GM10847 (cell line): ENCODE measurements around the gene GSK3A.

Experiments
- POLR2A ChIP-seq: IDR thresholded peaks from 2 replicates; pipeline ENCODE4 v1.6.1; 2011; ENCODE audit not compliant: insufficient read length; ENCODE audit errors: extremely low read depth

GSK3A gene

GRCh38 chr19:42284066-42284501 is 41.7 kb upstream of the GSK3A start:
- no peak for TF ChIP-seq POLR2A

GRCh38 chr19:42283188-42284065 is 41.0 kb upstream of the GSK3A start:
- TF ChIP-seq POLR2A, result peak; percentile 70

DNA sequence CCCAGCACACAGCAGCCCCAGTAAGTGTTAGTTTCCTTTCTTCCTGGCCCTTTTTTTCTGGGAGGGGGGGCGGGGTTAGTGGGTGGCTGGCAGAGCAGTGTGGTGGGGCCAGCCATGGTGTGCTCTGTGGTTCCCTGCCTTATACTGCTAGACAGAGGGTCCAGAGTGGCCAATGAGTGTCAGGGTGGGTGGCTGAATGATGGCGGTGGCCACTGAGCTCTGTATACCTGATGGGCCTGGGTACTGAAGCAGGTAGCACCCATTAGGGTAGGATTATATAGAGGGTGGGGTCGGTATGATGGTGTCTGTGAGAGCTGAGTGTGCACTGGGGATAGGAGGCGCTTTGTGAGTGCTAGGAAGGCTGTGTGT is 40.4 kb upstream of the GSK3A start:
- TF ChIP-seq POLR2A, result no peak

DNA sequence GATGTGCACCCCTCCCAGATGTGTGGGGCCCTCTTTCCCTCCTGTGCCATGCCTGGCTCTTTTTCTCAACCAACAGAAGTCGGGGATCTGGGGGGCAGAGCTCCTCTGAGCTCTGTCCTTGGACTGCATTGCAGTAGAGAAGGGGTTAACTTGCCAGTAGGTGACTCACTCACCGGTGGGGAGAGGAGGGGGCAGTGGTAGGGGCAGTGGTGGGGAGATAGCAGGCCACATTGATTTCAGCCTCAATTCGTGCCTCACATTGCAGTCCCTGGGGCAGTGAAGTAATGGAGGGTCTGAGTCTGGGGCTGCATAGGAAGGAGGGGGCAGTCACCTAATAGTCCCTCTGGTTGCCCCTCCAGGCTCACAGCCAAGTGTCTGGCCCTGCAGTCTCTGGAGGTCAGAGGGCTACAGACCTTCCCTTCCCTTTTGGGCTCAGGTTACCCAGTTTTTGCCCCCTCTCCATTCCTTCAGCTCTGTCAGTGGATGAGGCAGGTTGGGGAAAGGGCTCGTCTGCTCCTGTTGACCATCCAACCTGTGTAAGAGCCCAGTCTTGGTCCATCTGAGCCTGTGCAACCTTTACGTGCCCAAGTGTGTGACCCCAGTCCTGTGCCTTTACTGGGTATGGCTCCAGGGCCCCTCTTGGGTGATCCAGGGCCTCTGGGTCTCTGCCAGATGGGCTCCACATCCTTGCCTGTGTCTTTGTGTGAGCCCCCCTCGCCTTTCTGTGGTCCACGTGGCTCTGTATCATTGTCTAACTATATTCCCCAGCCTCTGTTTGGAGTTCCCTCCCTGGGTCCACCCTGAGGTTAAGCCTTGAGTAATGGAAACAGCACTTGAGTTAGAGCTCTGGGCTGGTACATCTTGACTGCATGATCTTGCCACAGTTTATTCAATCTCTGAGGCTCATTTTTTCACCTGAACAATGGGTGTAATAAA is 39.7 kb upstream of the GSK3A start:
- TF ChIP-seq POLR2A, result no peak

DNA sequence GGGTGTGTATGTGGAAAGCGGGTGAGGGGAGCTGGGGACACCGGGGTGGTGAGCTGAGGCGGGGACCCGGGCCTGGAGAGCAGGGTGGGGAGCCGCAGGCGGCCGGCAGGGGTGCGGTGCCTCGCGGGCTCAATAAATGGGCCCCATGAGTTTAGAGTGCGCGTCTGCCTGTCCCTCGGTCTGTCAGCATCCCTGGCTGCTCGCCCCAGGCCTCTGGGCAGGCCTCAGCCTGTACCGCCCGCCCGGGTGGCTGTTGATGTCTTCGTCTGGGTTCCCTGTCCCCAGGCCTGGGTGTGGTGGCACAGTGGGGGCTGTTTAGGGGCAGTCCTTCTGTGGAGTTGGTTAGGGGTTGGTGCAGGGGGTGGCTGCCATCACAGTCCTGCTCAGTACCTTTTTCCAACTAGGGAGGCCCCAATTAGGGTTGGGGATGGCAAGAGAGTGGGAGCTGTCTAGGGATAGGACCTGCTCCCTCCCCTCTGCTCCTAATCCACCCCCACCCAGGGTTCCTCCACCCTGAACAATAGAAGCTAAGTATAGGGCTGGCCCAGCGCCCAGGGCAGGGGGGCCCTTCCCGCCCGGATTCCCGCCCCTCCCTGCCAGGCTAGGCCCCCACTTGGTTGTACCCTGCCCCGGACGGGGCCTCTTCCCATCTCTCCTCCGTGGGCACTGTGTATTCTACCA is 38.9 kb upstream of the GSK3A start:
- TF ChIP-seq POLR2A, result no peak

- TF ChIP-seq POLR2A, result no peak
Measured at GRCh38 chr19:42280815-42281145, 38.4 kb upstream of the GSK3A start.

- peak; percentile 50 for TF ChIP-seq POLR2A
Measured at GRCh38 chr19:42279902-42280814, 37.8 kb upstream of the GSK3A start.

DNA sequence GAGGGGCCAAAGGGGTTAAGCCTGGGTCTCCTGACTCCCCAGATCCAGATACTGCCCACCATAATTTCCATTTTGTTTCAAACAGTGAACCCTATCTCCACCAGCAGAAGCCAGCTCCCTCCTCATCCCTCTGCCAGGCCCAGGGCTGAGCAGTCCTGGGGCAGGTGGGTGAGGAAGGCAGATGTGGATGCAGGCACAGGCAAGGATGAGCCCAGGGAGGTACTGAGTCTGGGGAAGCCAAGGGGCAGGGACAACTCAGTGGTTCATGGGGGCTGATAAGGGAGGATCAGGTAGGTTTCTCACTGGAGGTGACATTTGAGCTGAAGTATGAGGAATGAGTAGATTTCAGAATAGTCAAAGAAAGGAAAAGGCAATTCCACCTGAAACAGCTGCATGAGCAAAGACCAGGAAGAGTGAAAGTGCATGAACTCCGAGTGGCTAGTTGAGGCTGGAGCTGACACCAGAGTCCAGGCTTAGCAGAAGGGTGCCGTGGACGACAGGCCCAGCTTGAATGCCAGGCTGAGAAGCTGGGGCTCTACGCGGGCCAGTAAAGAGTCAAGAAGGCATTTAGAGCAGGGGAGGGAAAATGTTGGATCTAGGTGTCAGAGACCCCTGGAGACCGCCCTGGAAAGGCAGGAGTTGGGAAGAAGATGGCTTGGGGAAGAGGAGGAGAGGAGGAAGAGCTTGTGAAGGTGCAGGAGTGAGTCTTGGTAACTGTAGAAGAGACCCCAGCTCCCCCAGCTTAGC is 36.9 kb upstream of the GSK3A start:
- no peak for TF ChIP-seq POLR2A

- no peak for TF ChIP-seq POLR2A
Measured at GRCh38 chr19:42278452-42279154, 36.2 kb upstream of the GSK3A start.

- TF ChIP-seq POLR2A, result no peak
Measured at GRCh38 chr19:42277821-42278451, 35.5 kb upstream of the GSK3A start.

- TF ChIP-seq POLR2A, result no peak
Measured at GRCh38 chr19:42276821-42277220, 34.4 kb upstream of the GSK3A start.

DNA sequence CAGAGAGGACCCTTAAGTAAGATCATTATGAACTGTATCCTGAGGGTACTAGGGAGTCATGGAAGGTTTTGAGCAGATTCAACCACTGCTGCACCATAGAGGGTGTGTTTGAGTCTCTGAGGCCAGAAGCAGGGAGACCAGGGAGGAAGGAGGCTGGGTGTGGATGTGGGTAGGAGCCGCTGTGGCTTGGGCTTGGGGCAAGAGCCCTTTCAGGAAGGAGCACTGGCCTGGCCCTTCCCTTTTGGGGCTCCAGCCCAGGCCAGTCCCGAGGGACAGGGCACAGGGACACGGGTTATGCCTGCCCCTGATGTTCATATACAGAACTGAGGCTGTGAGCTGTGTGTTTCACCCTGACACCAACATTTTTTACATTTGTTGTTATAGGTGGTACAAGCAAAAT is 33.9 kb upstream of the GSK3A start:
- no peak for TF ChIP-seq POLR2A

DNA sequence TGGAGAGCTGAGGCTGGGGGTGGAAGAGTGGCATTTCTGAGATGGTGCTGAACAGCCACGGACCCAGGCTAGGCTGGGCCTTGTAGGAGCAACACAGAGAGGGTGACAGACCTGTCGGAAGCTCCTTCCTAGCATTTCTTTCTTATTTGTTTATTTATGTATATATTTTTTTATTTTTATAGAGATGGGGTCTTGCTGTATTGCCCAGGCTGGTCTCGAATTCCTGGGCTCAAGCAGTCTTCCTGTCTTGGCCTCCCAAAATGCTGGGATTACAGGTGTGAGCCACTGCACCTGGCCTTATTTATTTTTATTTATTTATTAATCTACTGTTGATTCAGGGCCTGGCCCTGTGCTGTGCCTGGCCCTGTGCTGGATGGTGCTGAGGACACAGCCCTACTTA is 33.1 kb upstream of the GSK3A start:
- TF ChIP-seq POLR2A, result no peak
